DOHH2 (cell line): ENCODE data around the gene DYNLT1.

Source experiments
- H3F3A ChIP-seq: fragments of 200-600 bp; sonication (generic), shearing (Covaris generic); 2 replicates; pipeline ENCODE4 v1.6.0; 2016; ENCODE audit warnings: antibody characterized with exemption, mild to moderate bottlenecking; ENCODE audit not compliant: control insufficient read depth, insufficient read depth
- H3K27ac ChIP-seq: fragments of 200-600 bp; sonication (generic); 2 replicates; pipeline ENCODE4 v1.5.1; 2014; ENCODE audit warnings: low read depth, mild to moderate bottlenecking, low read length, moderate library complexity
- H3K27me3 ChIP-seq: fragments of 200-600 bp; sonication (generic); 2 replicates; pipeline ENCODE4 v1.6.1; 2014; ENCODE audit warnings: mild to moderate bottlenecking, low read length, mixed read lengths; ENCODE audit not compliant: control insufficient read depth
- H3K36me3 ChIP-seq: fragments of 200-600 bp; sonication (generic); 2 replicates; pipeline ENCODE4 v1.6.1; 2014; ENCODE audit warnings: mild to moderate bottlenecking, low read length, moderate library complexity, mixed read lengths; ENCODE audit not compliant: control insufficient read depth
- H3K4me1 ChIP-seq: fragments of 200-600 bp; sonication (generic); 2 replicates; pipeline ENCODE4 v1.6.1; 2014; ENCODE audit warnings: mild to moderate bottlenecking, low read length, mixed read lengths; ENCODE audit not compliant: control insufficient read depth
- H3K4me2 ChIP-seq: fragments of 200-600 bp; sonication (generic); 2 replicates; pipeline ENCODE4 v1.6.0; 2014; ENCODE audit warnings: mild to moderate bottlenecking, low read length, moderate library complexity
- H3K4me3 ChIP-seq: fragments of 200-600 bp; sonication (generic); 2 replicates; pipeline ENCODE4 v1.5.1; 2014; ENCODE audit warnings: mild to moderate bottlenecking, low read length, mixed read lengths
- H3K79me2 ChIP-seq: fragments of 200-600 bp; sonication (generic); 2 replicates; pipeline ENCODE4 v1.6.1; 2014; ENCODE audit warnings: mild to moderate bottlenecking, low read length, mixed read lengths; ENCODE audit not compliant: control insufficient read depth
- H3K9me2 ChIP-seq: fragments of 200-600 bp; sonication (generic); replicated peaks from 2 replicates; pipeline ENCODE4 v1.6.1; 2014; ENCODE audit warnings: mild to moderate bottlenecking, low read length, mixed read lengths; ENCODE audit not compliant: control insufficient read depth
- H3K9me3 ChIP-seq: fragments of 200-600 bp; sonication (generic); 2 replicates; pipeline ENCODE4 v1.6.1; 2014; ENCODE audit warnings: antibody characterized with exemption, low read length, mixed read lengths; ENCODE audit not compliant: control insufficient read depth, insufficient read depth
- H4K20me1 ChIP-seq: fragments of 200-600 bp; sonication (generic); 2 replicates; pipeline ENCODE4 v1.6.0; 2014; ENCODE audit warnings: low read depth, mild to moderate bottlenecking, antibody characterized with exemption, low read length, moderate library complexity; ENCODE audit not compliant: control insufficient read depth, insufficient read depth
- CTCF ChIP-seq: fragments of 200-600 bp; sonication (generic); IDR thresholded peaks from one replicate; pipeline ENCODE4 v1.5.1; 2014; ENCODE audit warnings: antibody characterized with exemption, mild to moderate bottlenecking, low read depth, low read length; ENCODE audit not compliant: poor library complexity, severe bottlenecking
- EZH2phosphoT487 ChIP-seq: fragments of 200-600 bp; sonication (generic); IDR thresholded peaks from 2 replicates; pipeline ENCODE4 v1.6.1; 2017; ENCODE audit warnings: borderline replicate concordance, mild to moderate bottlenecking, antibody characterized with exemption, low read length, moderate library complexity, mixed read lengths

DYNLT1 gene

GRCh38 chr6:158591134-158591809 is 53.3 kb downstream of the DYNLT1 start:
- H3K9me2 ChIP-seq: no peaks in the 10 kb centered on the region
- H3K4me2 ChIP-seq: no peak overlapping the region
- H3K27me3 ChIP-seq: no peaks in the 10 kb centered on the region
- no peak overlapping the region for H3K27ac ChIP-seq
- no peaks in the 10 kb centered on the region for H3K4me1 ChIP-seq
- peaks cover 45% of the 10 kb centered on the region for H3K36me3 ChIP-seq
- H3F3A ChIP-seq: no peaks in the 10 kb centered on the region
- no peak overlapping the region for H3K4me3 ChIP-seq
- H3K79me2 ChIP-seq: no peaks in the 10 kb centered on the region
- no peak for TF ChIP-seq EZH2phosphoT487
- TF ChIP-seq CTCF: no peak
- no peaks in the 10 kb centered on the region for H3K9me3 ChIP-seq
- no peaks in the 10 kb centered on the region for H4K20me1 ChIP-seq

GRCh38 chr6:158589366-158589765 is 55.2 kb downstream of the DYNLT1 start:
- Histone ChIP-seq H3K27me3 (no peaks in the 10 kb centered on the region), H3K4me3 (no peak overlapping the region), H3K79me2 (no peaks in the 10 kb centered on the region), H3K36me3 (peaks cover 59% of the 10 kb centered on the region), H3K9me3 (no peaks in the 10 kb centered on the region), H4K20me1 (no peaks in the 10 kb centered on the region), H3K9me2 (no peaks in the 10 kb centered on the region), H3K4me1 (no peaks in the 10 kb centered on the region), H3K27ac (no peak overlapping the region), H3F3A (0 out of 2 replicates have a peak, but pooled peaks cover 2% of the 10 kb centered on the region), H3K4me2 (no peak overlapping the region)
- no peak for TF ChIP-seq CTCF
- no peak for TF ChIP-seq EZH2phosphoT487

- Histone ChIP-seq H3K36me3 (peaks cover 42% of the 10 kb centered on the region), H3K4me2 (no peak overlapping the region), H3K9me2 (no peaks in the 10 kb centered on the region), H4K20me1 (no peaks in the 10 kb centered on the region), H3K4me1 (no peaks in the 10 kb centered on the region), H3K27ac (no peak overlapping the region), H3K27me3 (no peaks in the 10 kb centered on the region), H3K9me3 (no peaks in the 10 kb centered on the region), H3F3A (0 out of 2 replicates have a peak, but pooled peaks cover 2% of the 10 kb centered on the region), H3K4me3 (no peak overlapping the region), H3K79me2 (no peaks in the 10 kb centered on the region)
- TF ChIP-seq CTCF (no peak), EZH2phosphoT487 (no peak)
These were observed 57.9 kb downstream of the DYNLT1 start for GRCh38 chr6:158586652-158587051.
